Heart left ventricle (tissue), 16 donors: ENCODE data around the gene SH2D3C. TPM values are rescaled to one million over a fixed set of nuclear protein-coding genes. Genes with fewer than 3 reads are reported as not detected.

ENCODE experiments used
- ATAC-seq, 4 donors: fragments of 200-7000 bp; cut with Tn5 transposase; one replicate each; pipeline ENCODE4 v1.9.1; 2020 to 2022; ENCODE audit warnings: moderate library complexity in 4 of 4, mild to moderate bottlenecking in 3 of 4, moderate number of reproducible peaks in 1 of 4
- DNase-seq, 5 donors: peaks; one replicate each; pipeline ENCODE4 v3.0.0-alpha.2; 2020
- H3K27ac ChIP-seq, 12 donors: fragments of 200-600 bp; sonication (generic) in 4 of 12; one replicate each; pipeline versions ENCODE4 v1.5.0 to v1.8.0; 2016 to 2022; ENCODE audit warnings: mild to moderate bottlenecking in 2 of 12
- H3K27me3 ChIP-seq, 9 donors: fragments of 200-600 bp; sonication (generic) in 2 of 9; one replicate each; pipeline versions ENCODE4 v1.5.1 to v1.8.0; 2016 to 2022; ENCODE audit warnings: mild to moderate bottlenecking in 3 of 9
- H3K36me3 ChIP-seq, 9 donors: fragments of 200-600 bp; sonication (generic) in 2 of 9; one replicate each; pipeline versions ENCODE4 v1.5.0 to v1.8.0; 2018 to 2022; ENCODE audit warnings: mild to moderate bottlenecking in 2 of 9
- H3K4me1 ChIP-seq, 12 donors: fragments of 200-600 bp; sonication (generic) in 4 of 12; one replicate each; pipeline versions ENCODE4 v1.5.0 to v1.8.0; 2016 to 2022; ENCODE audit warnings: mild to moderate bottlenecking in 3 of 12
- H3K4me3 ChIP-seq, 12 donors: fragments of 200-600 bp; sonication (generic) in 4 of 12; one replicate each; pipeline versions ENCODE4 v1.5.0 to v1.8.0; 2017 to 2022; ENCODE audit warnings: mild to moderate bottlenecking in 9 of 12, moderate library complexity in 4 of 12
- H3K9me3 ChIP-seq, 12 donors: fragments of 200-600 bp; sonication (generic) in 4 of 12; one replicate each; pipeline versions ENCODE4 v1.5.0 to v1.8.0; 2016 to 2022; ENCODE audit warnings: mild to moderate bottlenecking in 1 of 12
- CTCF ChIP-seq, 12 donors: fragments of 200-600 bp; sonication (generic) in 4 of 12; IDR thresholded peaks; one replicate each; pipeline versions ENCODE4 v1.5.0 to v1.8.0; 2018 to 2022; ENCODE audit warnings: antibody characterized with exemption in 12 of 12, mild to moderate bottlenecking in 5 of 12
- POLR2A ChIP-seq, 2 donors: fragments of 450-650 bp; IDR thresholded peaks; one replicate each; pipeline ENCODE4 v1.6.1; 2017; ENCODE audit warnings: antibody characterized with exemption in 2 of 2, mild to moderate bottlenecking in 2 of 2, moderate library complexity in 2 of 2
- WGBS, 4 donors: extraction: QIAGEN DNeasy Blood & Tissue Kit in 2 of 4; methylation state at CpG; one replicate each; pipeline versions ENCODE4 v1.1.5 to v1.1.7; 2013 to 2018; 5-methylcytosine and 5-hydroxymethylcytosine counted together
- intact Hi-C, 10 donors: fragments of 100-400 bp; cut with DNase I; formaldehyde crosslinking; loops; one replicate each; pipeline versions ENCODE4 v1.11.1 to v1.14.2; 2022
- polyA plus RNA-seq, 2 donors: library from polyadenylated mRNA; stranded (reverse); fragments of 200-250 nt; gene quantifications; one replicate each; pipeline ENCODE4 v1.2.3, GENCODE V29; 2013
- total RNA-seq, 9 donors: library from RNA; depleted of rRNA in 2 of 9; stranded (reverse); fragments of >200 nt in 2 of 9; fragmentation: NEBNext Ultra II Directional in 3 of 9; extraction: Animal tissue kit (Norgen Biotek cat#: 25700) in 3 of 9; gene quantifications; one replicate each; pipeline versions ENCODE4 v1.1.0 to v1.2.4, GENCODE V29; 2016 to 2023
- donor health status: ischemic (EF 13 %, LVEDD 7.1; RV severe dilation, severe dysfunction).
- donor health status: healthy with polysubstance abuse.
- donor health status: DM: no; HTN: yes; CAD: no.
- donor health status: DM: no; HTN: no; CAD: no.
- donor health status: ischemic (EF 25% LVEDD 6.9; RV normal size, moderate dysfunction).
- donor health status: ischemic (EF 25% LVEDD 5.7; RV mildly dilated, moderate dysfunction).
- donor health status: healthy.
- donor health status: DM: yes; HTN: yes; CAD: no.
- donor health status: ischemic (EF 35%, LVEDD 5.7; RV mildly dilated, moderate dysfunction).
- donor health status: nonischemic (EF 11% LVEDD 7.7; RV severe dilation, severe dysfunction).
- donor health status: DM: yes; HTN: yes; CAD: no.
- donor health status: PGD.
- donor health status: ischemic (EF 29% LVEDD 5.4; RV normal size, mild dysfunction).
- donor health status: nonischemic (EF 23%, LVEDD 6.1; RV moderate dilation, normal function).

SH2D3C gene
- total and polyA plus RNA-seq, 11 donors, result 13.7 to 38.9 (median 21.0) TPM

GRCh38 chr9:127773272-127773671, 5.2 kb downstream of the SH2D3C start:
- 88 to 92% (median 90%) methylated on average over 3 of the region's 3 CpGs for WGBS, 4 donors
- TF ChIP-seq POLR2A (IDR thresholded peaks at IDR 0.05) (no peak), CTCF (IDR thresholded peaks at IDR 0.05) (no peak)
- H3K27ac ChIP-seq, result no peak overlapping the region
- H3K27me3 ChIP-seq, result no peaks in the 10 kb centered on the region
- intact Hi-C loops, result no loop called here
- ATAC-seq, result no peak
- DNase-seq, result no peak
- no peaks in the 10 kb centered on the region for H3K9me3 ChIP-seq
- peaks cover 0 to 70% (median 13%) of the 10 kb centered on the region in 12 donors for H3K4me1 ChIP-seq
- no peak overlapping the region for H3K4me3 ChIP-seq
- peaks cover 0 to 14% (median 0%) of the 10 kb centered on the region in 9 donors for H3K36me3 ChIP-seq

GRCh38 chr9:127772603-127773002, 5.9 kb downstream of the SH2D3C start:
- DNase-seq, result no peak
- H3K27me3 ChIP-seq, result no peaks in the 10 kb centered on the region
- WGBS, 4 donors, result 93 to 97% (median 95%) methylated on average over 5 of the region's 5 CpGs
- peaks cover 0 to 14% (median 0%) of the 10 kb centered on the region in 9 donors for H3K36me3 ChIP-seq
- ATAC-seq, result no peak
- no peaks in the 10 kb centered on the region for H3K9me3 ChIP-seq
- TF ChIP-seq POLR2A (IDR thresholded peaks at IDR 0.05) (no peak), CTCF (IDR thresholded peaks at IDR 0.05) (no peak)
- H3K4me1 ChIP-seq, result peaks cover 0 to 71% (median 15%) of the 10 kb centered on the region in 12 donors
- H3K27ac ChIP-seq, result no peak overlapping the region
- no peak overlapping the region for H3K4me3 ChIP-seq
- intact Hi-C loops, result no loop called here

- Histone ChIP-seq H3K9me3 (no peaks in the 10 kb centered on the region), H3K36me3 (peaks cover 0 to 17% (median 2%) of the 10 kb centered on the region in 9 donors), H3K27me3 (no peaks in the 10 kb centered on the region), H3K4me1 (peaks cover 0 to 74% (median 21%) of the 10 kb centered on the region in 12 donors), H3K4me3 (peak overlapping the region in 10 of 12 donors; percentile 53 to 89 (median 72)), H3K27ac (peak overlapping the region in 8 of 12 donors; percentile 11 to 81 (median 46))
- intact Hi-C loops, result no loop called here
- DNase-seq (no peak), ATAC-seq (no peak)
- TF ChIP-seq POLR2A (IDR thresholded peaks at IDR 0.05), result no peak
- TF ChIP-seq CTCF (IDR thresholded peaks at IDR 0.05), result peak in 1 of 12 donors; percentile 3
- WGBS, 4 donors, result 6 to 8% (median 6%) methylated on average over 18 to 19 of the region's 19 CpGs
These were observed 6.8 kb downstream of the SH2D3C start for GRCh38 chr9:127771570-127772189.

GRCh38 chr9:127770905-127771569, 7.4 kb downstream of the SH2D3C start:
- Histone ChIP-seq H3K27ac (peak overlapping the region; percentile 70 to 96 (median 84)), H3K9me3 (no peaks in the 10 kb centered on the region), H3K36me3 (peaks cover 0 to 24% (median 8%) of the 10 kb centered on the region in 9 donors), H3K4me1 (peaks cover 0 to 74% (median 26%) of the 10 kb centered on the region in 12 donors), H3K27me3 (no peaks in the 10 kb centered on the region), H3K4me3 (peak overlapping the region; percentile 33 to 89 (median 66))
- intact Hi-C loops, result no loop called here
- TF ChIP-seq CTCF (IDR thresholded peaks at IDR 0.05), result peak in 1 of 12 donors; percentile 4
- peak in 1 of 2 donors; percentile 91 for TF ChIP-seq POLR2A (IDR thresholded peaks at IDR 0.05)
- peak; percentile 98 to 100 (median 99) for DNase-seq
- WGBS, 4 donors, result 1 to 3% (median 3%) methylated on average over 35 to 43 of the region's 43 CpGs
- peak; percentile 94 to 98 (median 96) for ATAC-seq
